IPS-18c (cell line): Measurements from ENCODE around the gene RBMS1.
"Not testable (repeated sequence)": the region's sequence is repeated elsewhere in the genome, so short reads cannot be mapped to it uniquely, and the experiment has no call there.

Experiments
- H3K4me3 ChIP-seq: 2 replicates; pipeline ENCODE4 v1.7.0; 2013; ENCODE audit warnings: low read depth, mild to moderate bottlenecking, low read length, moderate library complexity; ENCODE audit not compliant: insufficient read depth
- H3K9me3 ChIP-seq: one replicate; pipeline ENCODE4 v1.6.1; 2013; ENCODE audit warnings: mild to moderate bottlenecking, low read length, moderate library complexity; ENCODE audit not compliant: control insufficient read depth, insufficient read depth

RBMS1 gene

GRCh38 chr2:160507046-160507407 lies 13.4 kb upstream of the RBMS1 start:
- Histone ChIP-seq H3K9me3 (no peaks in the 10 kb centered on the region), H3K4me3 (no peak overlapping the region)

GRCh38 chr2:160506371-160507045 lies 12.9 kb upstream of the RBMS1 start:
- Histone ChIP-seq H3K9me3 (no peaks in the 10 kb centered on the region), H3K4me3 (no peak overlapping the region)

- Histone ChIP-seq H3K4me3 (no peak overlapping the region), H3K9me3 (no peaks in the 10 kb centered on the region)
Measured at GRCh38 chr2:160505256-160505655, 11.6 kb upstream of the RBMS1 start.

GRCh38 chr2:160502478-160502877 lies 8.9 kb upstream of the RBMS1 start:
- no peaks in the 10 kb centered on the region for H3K9me3 ChIP-seq
- H3K4me3 ChIP-seq: no peak overlapping the region

- Histone ChIP-seq H3K4me3 (no peak overlapping the region), H3K9me3 (no peaks in the 10 kb centered on the region)
Measured at GRCh38 chr2:160501370-160501769, 7.8 kb upstream of the RBMS1 start.

GRCh38 chr2:160499865-160500264 lies 6.3 kb upstream of the RBMS1 start:
- Histone ChIP-seq H3K9me3 (no peaks in the 10 kb centered on the region), H3K4me3 (no peak overlapping the region)

GRCh38 chr2:160498137-160498536 lies 4.5 kb upstream of the RBMS1 start:
- no peak overlapping the region for H3K4me3 ChIP-seq
- H3K9me3 ChIP-seq: no peaks in the 10 kb centered on the region

- no peaks in the 10 kb centered on the region for H3K9me3 ChIP-seq
- H3K4me3 ChIP-seq: peak overlapping the region; percentile 85
Measured at GRCh38 chr2:160494201-160494644, 616 bp upstream of the RBMS1 start.

GRCh38 chr2:160492401-160493226 lies 993 bp downstream of the RBMS1 start:
- no peaks in the 10 kb centered on the region for H3K9me3 ChIP-seq
- H3K4me3 ChIP-seq: peak overlapping the region; percentile 85

GRCh38 chr2:160491911-160492371 lies 1.7 kb downstream of the RBMS1 start:
- H3K9me3 ChIP-seq: no peaks in the 10 kb centered on the region
- H3K4me3 ChIP-seq: peak overlapping the region; percentile 85

GRCh38 chr2:160490733-160491685 lies 2.6 kb downstream of the RBMS1 start:
- no peaks in the 10 kb centered on the region for H3K9me3 ChIP-seq
- no peak overlapping the region; the same call in 1 of the 2 replicates for H3K4me3 ChIP-seq

GRCh38 chr2:160489111-160489510 lies 4.5 kb downstream of the RBMS1 start:
- no peaks in the 10 kb centered on the region for H3K9me3 ChIP-seq
- H3K4me3 ChIP-seq: no peak overlapping the region

GRCh38 chr2:160488289-160488688 lies 5.3 kb downstream of the RBMS1 start:
- H3K9me3 ChIP-seq: not testable (repeated sequence)

GRCh38 chr2:160486341-160486740 lies 7.3 kb downstream of the RBMS1 start:
- H3K9me3 ChIP-seq: no peaks in the 10 kb centered on the region
- H3K4me3 ChIP-seq: no peak overlapping the region

More at GRCh38 chr2:160488289-160488688, 5.3 kb downstream of the RBMS1 start:
- H3K4me3 ChIP-seq: not testable (repeated sequence)

GRCh38 chr2:160484859-160485520 lies 8.6 kb downstream of the RBMS1 start:
- H3K9me3 ChIP-seq: no peaks in the 10 kb centered on the region
- no peak overlapping the region for H3K4me3 ChIP-seq

- H3K9me3 ChIP-seq: no peaks in the 10 kb centered on the region
- no peak overlapping the region for H3K4me3 ChIP-seq
Measured at GRCh38 chr2:160482673-160483072, 10.9 kb downstream of the RBMS1 start.

- Histone ChIP-seq H3K9me3 (no peaks in the 10 kb centered on the region), H3K4me3 (no peak overlapping the region)
Measured at GRCh38 chr2:160479269-160479668, 14.3 kb downstream of the RBMS1 start.
